HEK293T (cell line): ENCODE results near the gene FBXO34.

ENCODE experiments used
- CTCF ChIA-PET: fragments of 350-600 bp; formaldehyde crosslinking; extraction: SDS; loops from one replicate; lab custom pipeline; 2021; ENCODE audit warnings: antibody characterized with exemption, inconsistent platforms; lab: Yijun Ruan, JAX
- POLR2A ChIA-PET: fragments of 350-600 bp; formaldehyde crosslinking; extraction: SDS; loops from one replicate; lab custom pipeline; 2020; ENCODE audit warnings: antibody characterized with exemption, inconsistent platforms; lab: Yijun Ruan, JAX
- DNase-seq: peaks from one replicate; pipeline ENCODE4 v3.0.0; 2012; ENCODE audit warnings: mixed read lengths; ENCODE audit errors: extremely low spot score
- ARNT ChIP-seq: fragments of 450-650 bp; IDR thresholded peaks from 2 replicates; pipeline ENCODE4 v1.6.1; 2017; ENCODE audit warnings: mild to moderate bottlenecking
- BHLHE40 ChIP-seq: fragments of 450-650 bp; IDR thresholded peaks from 2 replicates; pipeline ENCODE4 v1.6.1; 2016; ENCODE audit warnings: mild to moderate bottlenecking, moderate library complexity, borderline replicate concordance
- CTBP1 ChIP-seq: fragments of 450-650 bp; IDR thresholded peaks from 2 replicates; pipeline ENCODE4 v1.6.1; 2016; ENCODE audit warnings: borderline replicate concordance
- ELF4 ChIP-seq: fragments of 450-650 bp; IDR thresholded peaks from 2 replicates; pipeline ENCODE4 v1.6.1; 2017; ENCODE audit warnings: antibody characterized with exemption
- FOXA1 ChIP-seq: fragments of 450-650 bp; IDR thresholded peaks from 2 replicates; pipeline ENCODE4 v1.6.1; 2016; ENCODE audit warnings: mild to moderate bottlenecking
- FOXK2 ChIP-seq: fragments of 450-650 bp; IDR thresholded peaks from 2 replicates; pipeline ENCODE4 v1.6.1; 2016; ENCODE audit warnings: mild to moderate bottlenecking
- FOXM1 ChIP-seq: fragments of 450-650 bp; IDR thresholded peaks from 2 replicates; pipeline ENCODE4 v1.6.1; 2017; ENCODE audit warnings: mild to moderate bottlenecking, borderline replicate concordance
- HDGF ChIP-seq: fragments of 450-650 bp; IDR thresholded peaks from 2 replicates; pipeline ENCODE4 v1.6.1; 2017; ENCODE audit warnings: antibody characterized with exemption, borderline replicate concordance
- L3MBTL2 ChIP-seq: fragments of 450-650 bp; conservative IDR thresholded peaks from 2 replicates; pipeline ENCODE4 v1.6.1; 2016; ENCODE audit warnings: mild to moderate bottlenecking
- LEF1 ChIP-seq: fragments of 450-650 bp; IDR thresholded peaks from 2 replicates; pipeline ENCODE4 v1.6.1; 2017; ENCODE audit warnings: mild to moderate bottlenecking, borderline replicate concordance
- NFRKB ChIP-seq: fragments of 450-650 bp; IDR thresholded peaks from 2 replicates; pipeline ENCODE4 v1.6.1; 2016; ENCODE audit warnings: mild to moderate bottlenecking, moderate library complexity
- SP1 ChIP-seq: fragments of 450-650 bp; IDR thresholded peaks from 2 replicates; pipeline ENCODE4 v1.6.1; 2017
- SUZ12 ChIP-seq: fragments of 450-650 bp; IDR thresholded peaks from 2 replicates; pipeline ENCODE4 v1.6.1; 2016; ENCODE audit warnings: mild to moderate bottlenecking
- TARDBP ChIP-seq: fragments of 450-650 bp; IDR thresholded peaks from 2 replicates; pipeline ENCODE4 v1.6.1; 2016
- ZNF384 ChIP-seq: fragments of 450-650 bp; IDR thresholded peaks from 2 replicates; pipeline ENCODE4 v1.6.1; 2016
- TF ChIP-seq, protein P1 (sequence below): fragments of 450-650 bp; IDR thresholded peaks from 2 replicates; pipeline ENCODE4 v1.6.1; 2016

The FBXO34 gene

GRCh38 chr14:55347748-55348147 lies 76.5 kb downstream of the FBXO34 start:
- TF ChIP-seq FOXM1 = no peak
- no peak for TF ChIP-seq CTBP1
- no peak for TF ChIP-seq FOXK2
- no peak for TF ChIP-seq L3MBTL2
- TF ChIP-seq NFRKB = no peak
- TF ChIP-seq LEF1 = no peak
- no peak for TF ChIP-seq TARDBP
- TF ChIP-seq, protein P1, sequence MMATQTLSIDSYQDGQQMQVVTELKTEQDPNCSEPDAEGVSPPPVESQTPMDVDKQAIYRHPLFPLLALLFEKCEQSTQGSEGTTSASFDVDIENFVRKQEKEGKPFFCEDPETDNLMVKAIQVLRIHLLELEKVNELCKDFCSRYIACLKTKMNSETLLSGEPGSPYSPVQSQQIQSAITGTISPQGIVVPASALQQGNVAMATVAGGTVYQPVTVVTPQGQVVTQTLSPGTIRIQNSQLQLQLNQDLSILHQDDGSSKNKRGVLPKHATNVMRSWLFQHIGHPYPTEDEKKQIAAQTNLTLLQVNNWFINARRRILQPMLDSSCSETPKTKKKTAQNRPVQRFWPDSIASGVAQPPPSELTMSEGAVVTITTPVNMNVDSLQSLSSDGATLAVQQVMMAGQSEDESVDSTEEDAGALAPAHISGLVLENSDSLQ = no peak
- TF ChIP-seq ARNT = no peak
- no peak for TF ChIP-seq SUZ12
- TF ChIP-seq BHLHE40 = no peak
- no peak for TF ChIP-seq SP1
- TF ChIP-seq ELF4 = no peak
- no peak for TF ChIP-seq FOXA1
- no peak for TF ChIP-seq ZNF384
- TF ChIP-seq HDGF = no peak
- POLR2A ChIA-PET = interaction anchor here (1.4 kb wide), 1 partner anchor 135 kb away, joined by 3 read pairs; no protein-coding TSS in a partner anchor
- DNase-seq = no peak
- CTCF ChIA-PET = no interaction called here

DNA sequence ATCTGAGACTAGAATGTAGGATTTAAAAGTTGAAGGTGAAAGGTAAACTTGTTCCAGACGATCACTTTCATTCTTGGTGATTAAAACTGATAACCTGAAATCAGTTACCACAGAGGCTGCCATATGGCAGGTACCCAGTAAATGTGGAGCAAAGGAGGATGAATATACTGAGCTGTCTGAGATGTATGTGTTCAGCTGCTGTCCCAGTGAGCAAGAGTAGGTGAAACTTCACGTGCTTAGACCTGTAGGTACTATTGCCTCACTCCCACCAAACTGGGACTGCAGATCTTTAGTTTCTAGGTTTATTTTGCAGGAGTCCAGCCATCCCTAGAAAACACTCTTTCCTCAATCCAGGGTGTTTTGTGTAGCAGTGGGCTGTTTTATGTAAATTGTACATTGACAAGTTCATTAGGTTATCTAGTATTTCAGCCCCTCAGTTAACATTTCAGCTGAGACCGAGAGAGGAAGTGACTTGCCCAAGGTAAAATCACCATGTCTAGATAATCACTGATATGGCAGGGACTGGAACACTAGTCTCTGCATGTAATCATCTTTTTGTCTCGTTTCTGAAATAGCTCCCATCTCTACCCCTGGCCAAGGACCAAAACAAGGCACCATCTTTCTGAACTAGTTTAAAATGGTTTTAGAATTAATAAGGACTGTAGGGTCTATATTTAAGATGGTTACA lies 77.7 kb downstream of the FBXO34 start:
- CTCF ChIA-PET = interaction anchor here (0.6 to 1.0 kb wide), 2 partner anchors 78 to 333 kb away, joined by 3 to 4 read pairs; partner anchors contain the start of gene FBXO34
- POLR2A ChIA-PET = no interaction called here
- TF ChIP-seq FOXM1 (no peak), HDGF (no peak), L3MBTL2 (no peak), ELF4 (no peak), ARNT (no peak)
- no peak for DNase-seq

DNA sequence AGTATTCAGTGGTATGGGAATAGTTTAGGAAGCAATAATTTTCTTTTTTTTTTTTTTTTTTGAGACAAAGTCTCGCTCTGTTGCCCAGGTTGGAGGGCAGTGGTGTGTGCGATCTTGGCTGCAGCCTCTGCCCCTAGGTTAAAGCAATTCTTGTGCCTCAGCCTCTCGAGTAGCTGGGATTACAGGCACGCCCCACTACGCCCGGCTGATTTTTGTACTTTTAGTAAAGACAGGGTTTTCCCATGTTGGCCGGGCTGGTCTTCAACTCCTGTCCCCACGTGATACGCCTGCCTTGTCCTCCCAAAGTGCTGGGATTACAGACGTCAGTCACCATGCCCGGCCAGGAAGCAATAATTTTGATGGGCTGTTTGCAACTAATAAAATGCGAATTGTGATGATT lies 78.3 kb downstream of the FBXO34 start:
- ChIA-PET CTCF (interaction anchor here (0.6 to 1.0 kb wide), 2 partner anchors 79 to 334 kb away, joined by 3 to 4 read pairs; partner anchors contain the start of gene FBXO34), POLR2A (no interaction called here)
- DNase-seq = no peak
- TF ChIP-seq SP1 = no peak
- no peak for TF ChIP-seq BHLHE40
- no peak for TF ChIP-seq ELF4
- no peak for TF ChIP-seq FOXK2
- TF ChIP-seq ZNF384 = no peak
- TF ChIP-seq LEF1 = no peak
- no peak for TF ChIP-seq SUZ12
- no peak for TF ChIP-seq FOXM1
- TF ChIP-seq ARNT = no peak
- TF ChIP-seq, protein P1 = no peak
- TF ChIP-seq NFRKB = no peak
- no peak for TF ChIP-seq CTBP1
- TF ChIP-seq TARDBP = no peak
- TF ChIP-seq FOXA1 = no peak

GRCh38 chr14:55350461-55350860 lies 79.2 kb downstream of the FBXO34 start:
- ChIA-PET POLR2A (no interaction called here), CTCF (interaction anchor here (0.7 kb wide), 1 partner anchor 87 kb away, joined by 4 read pairs; no protein-coding TSS in a partner anchor)
- TF ChIP-seq, protein P1 = no peak
- TF ChIP-seq HDGF (no peak), SUZ12 (no peak), TARDBP (no peak), CTBP1 (no peak), FOXA1 (no peak), ARNT (no peak), NFRKB (no peak)
- no peak for DNase-seq

GRCh38 chr14:55351111-55351510 lies 79.9 kb downstream of the FBXO34 start:
- ChIA-PET CTCF (no interaction called here), POLR2A (no interaction called here)
- TF ChIP-seq LEF1 (no peak), L3MBTL2 (no peak), SUZ12 (no peak), HDGF (no peak)
- TF ChIP-seq, protein P1 = no peak
- DNase-seq = no peak

- ChIA-PET POLR2A (no interaction called here), CTCF (interaction anchor here (0.6 to 1.6 kb wide), 2 partner anchors 19 to 50 kb away, joined by 4 read pairs; no protein-coding TSS in a partner anchor)
- DNase-seq = no peak
- TF ChIP-seq TARDBP (no peak), LEF1 (no peak), SP1 (no peak), ELF4 (no peak), L3MBTL2 (no peak), CTBP1 (no peak), ZNF384 (no peak), FOXM1 (no peak), BHLHE40 (no peak), ARNT (no peak), NFRKB (no peak), SUZ12 (no peak), FOXA1 (no peak), HDGF (no peak), FOXK2 (no peak)
- TF ChIP-seq, protein P1 = no peak
Measured at GRCh38 chr14:55352201-55352600, 81.0 kb downstream of the FBXO34 start.
